Stimulated activated CD4-positive, alpha-beta T cell treated with anti-CD3 and anti-CD28 coated beads, Interleukin-15, amount 100 ng/mL, for 48 hours (primary cell): ENCODE measurements around the gene RHOA.
A peak's percentile ranks its signal among the peaks of the same experiment; 100 is the strongest.

Source experiments
- DNase-seq, 2 donors: peaks; one replicate each; pipeline ENCODE4 v3.0.0-alpha.2; 2020; ENCODE audit warnings: low read depth in 2 of 2

Gene RHOA

GRCh38 chr3:49411968-49412631 lies at the start of gene RHOA, which contains the start of gene TCTA:
Gene RHOA, minus strand, starts transcription at chr3:49411976. Its CDS starts 36,387 bp downstream, at chr3:49375589.
Gene TCTA, plus strand, starts transcription at chr3:49412423. Its CDS starts 4 bp downstream, at chr3:49412427.
- peak; percentile 98 to 99 for DNase-seq

DNA sequence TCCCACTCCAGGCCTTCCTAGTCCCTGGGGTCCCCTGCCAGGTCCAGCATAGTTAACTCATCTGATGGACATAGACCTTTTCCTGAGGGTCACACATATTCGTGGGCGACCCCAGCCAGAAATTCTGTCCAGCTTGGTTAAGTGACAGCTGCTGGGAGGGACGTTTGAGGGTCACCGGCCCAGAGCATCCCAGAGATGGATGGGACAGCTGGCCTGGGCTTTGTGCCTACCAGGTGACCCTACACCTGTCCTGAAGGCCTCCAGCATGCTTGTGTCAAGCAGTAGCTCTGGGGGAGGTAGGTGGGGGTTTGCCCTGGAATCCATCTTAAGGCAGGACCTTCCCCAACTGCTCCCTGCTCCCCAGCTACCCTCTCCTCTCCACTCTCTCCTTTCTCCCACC lies 49.2 kb upstream of the RHOA start:
- DNase-seq: no peak

- DNase-seq: no peak
Measured at GRCh38 chr3:49460188-49460890, 48.6 kb upstream of the RHOA start.

DNA sequence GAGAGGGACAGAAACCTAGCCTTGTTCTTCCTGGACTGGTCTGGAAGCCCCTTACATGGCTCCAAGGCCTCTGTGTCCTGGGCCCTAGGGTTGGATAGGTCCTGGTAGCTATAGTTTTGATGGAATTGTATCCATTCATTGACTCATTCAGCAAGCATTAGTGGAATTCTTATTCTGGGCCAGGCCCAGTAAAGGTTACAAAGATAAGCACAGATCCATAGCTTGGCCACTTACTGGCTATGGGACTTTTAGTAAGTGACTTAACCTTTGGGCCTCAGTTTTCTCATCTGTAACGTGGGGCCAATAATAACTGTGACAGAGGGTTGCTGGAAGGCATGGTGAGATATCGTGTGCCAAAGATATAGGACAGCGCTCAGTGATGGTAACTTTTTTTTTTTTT lies 44.7 kb upstream of the RHOA start:
- no peak for DNase-seq

DNA sequence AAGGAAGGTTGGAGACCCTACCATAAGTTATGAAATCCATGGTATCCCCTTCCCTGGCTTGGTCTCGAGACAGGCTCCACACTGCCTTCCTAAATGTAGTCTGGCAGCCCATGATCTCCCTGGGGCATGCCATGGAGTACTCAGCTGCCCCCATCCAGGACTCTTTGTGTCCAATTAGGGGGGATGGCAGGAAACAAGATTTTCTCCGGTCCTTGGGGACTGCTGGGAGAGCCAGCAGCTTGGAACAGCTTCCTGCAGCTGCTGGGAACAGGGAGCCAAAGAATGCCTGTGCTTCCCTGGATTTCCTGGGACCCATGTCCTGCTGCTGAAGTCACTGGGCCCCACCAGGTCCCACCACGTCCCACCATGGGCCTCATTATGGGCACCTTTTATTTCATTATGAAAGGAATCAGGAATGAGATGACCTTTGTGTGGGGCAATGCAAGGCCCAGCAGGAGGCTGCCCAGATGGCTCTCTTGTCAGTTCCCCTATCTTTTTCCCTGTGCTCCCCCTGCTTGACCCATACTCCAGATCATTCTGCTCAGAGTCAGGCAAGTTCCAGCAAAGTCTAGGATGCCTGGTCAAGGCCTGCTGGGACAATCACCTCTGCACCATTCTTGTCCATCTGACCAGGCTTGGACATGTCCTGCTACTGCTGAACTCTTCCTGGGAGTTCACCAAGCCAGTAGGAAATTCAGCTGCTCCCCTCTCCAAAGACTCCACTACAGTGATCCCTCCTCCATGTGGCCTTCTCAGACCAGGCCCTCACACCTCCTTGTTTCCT lies 43.3 kb upstream of the RHOA start:
- DNase-seq: no peak

DNA sequence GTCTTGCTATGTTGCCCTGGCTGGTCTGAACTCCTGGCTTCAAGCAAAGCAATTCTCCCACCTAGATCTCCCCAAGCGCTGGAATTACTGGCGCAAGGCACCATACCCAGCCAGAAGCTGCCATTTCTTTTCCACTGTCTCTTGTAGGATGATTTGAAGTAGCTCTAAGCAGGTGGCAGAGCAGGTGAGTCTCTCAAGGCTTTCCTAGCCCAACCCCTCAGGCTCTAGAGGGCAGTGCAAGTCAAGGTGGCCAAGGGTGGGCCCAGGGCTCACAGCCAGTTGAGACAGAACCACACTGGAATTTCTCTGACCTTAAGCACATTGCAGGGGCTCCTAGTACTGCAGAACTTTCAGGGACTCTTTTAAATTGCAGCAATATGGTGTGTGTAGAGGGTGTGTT lies 42.7 kb upstream of the RHOA start:
- no peak for DNase-seq

DNA sequence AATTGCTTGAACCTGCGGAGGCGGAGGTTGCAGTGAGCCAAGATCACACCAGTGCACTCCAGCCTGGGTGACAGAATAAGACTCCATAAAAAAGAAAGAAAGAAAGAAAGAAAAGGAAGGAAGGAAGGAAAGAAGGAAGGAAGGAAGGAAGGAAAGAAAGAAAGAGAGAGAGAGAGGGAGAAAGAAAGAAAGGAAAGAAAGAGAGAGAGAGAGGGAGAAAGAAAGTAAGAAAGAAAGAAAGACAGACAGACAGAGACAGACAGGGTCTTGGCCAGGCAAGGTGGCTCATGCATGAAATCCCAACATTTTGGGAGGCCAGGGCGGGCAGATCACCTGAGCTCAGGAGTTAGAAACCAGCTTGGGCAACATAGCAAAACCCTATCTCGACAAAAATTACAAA lies 41.8 kb upstream of the RHOA start:
- DNase-seq: no peak

GRCh38 chr3:49445391-49445790 lies 33.6 kb upstream of the RHOA start:
- DNase-seq: no peak

DNA sequence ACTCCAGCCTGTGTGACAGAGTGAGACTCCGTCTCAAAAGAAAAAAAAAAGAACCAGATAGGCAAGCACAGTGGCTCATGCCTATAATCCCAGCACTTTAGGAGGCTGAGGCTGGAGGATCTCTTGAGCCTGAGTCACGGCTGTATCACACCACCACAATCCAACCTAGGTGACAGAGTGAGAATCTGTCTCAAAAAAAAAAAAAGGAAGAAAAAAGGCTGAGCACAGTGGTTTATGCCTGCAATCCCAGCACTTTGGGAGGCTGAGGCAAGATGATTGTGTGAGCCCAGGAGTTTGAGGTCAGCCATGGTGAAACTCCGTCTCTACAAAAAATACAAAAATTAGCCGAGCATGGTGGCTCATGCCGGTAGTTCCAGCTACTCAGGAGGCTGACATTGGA lies 23.0 kb upstream of the RHOA start:
- DNase-seq: no peak

DNA sequence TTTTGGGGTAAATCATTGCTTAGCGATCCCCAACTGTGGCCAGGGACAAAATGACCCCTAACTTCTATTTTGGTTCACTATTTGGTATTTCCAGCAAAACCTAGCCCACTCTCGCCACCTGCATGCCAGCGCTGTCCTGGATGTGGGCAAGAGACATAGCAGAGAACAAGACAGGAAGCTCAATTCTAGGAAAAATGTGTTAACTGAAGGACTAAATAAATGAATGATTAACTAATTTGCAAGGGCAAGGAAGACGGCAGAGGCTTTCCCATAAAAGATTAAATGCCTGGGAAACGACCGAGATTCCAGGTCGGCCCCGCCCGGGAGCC lies 16.9 kb upstream of the RHOA start:
- no peak for DNase-seq

DNA sequence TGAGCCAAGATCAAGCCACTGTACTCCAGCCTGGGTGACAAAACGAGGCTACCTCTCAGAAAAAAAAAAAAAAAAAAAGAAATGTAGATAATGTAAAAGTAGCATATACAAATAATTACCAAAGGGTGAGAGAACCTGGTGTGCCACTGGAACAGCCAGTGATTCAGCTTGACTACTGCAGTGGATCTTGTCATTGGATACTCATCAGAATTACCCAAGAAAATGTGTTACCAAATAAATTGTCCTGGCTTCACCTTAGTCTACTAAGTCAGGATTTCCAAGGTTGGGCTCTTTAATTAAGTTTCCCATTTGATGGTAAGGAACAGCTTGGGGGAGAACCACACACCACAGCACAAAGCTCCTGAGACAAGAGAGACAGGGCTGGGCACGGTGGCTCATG lies 15.8 kb upstream of the RHOA start:
- no peak for DNase-seq

GRCh38 chr3:49424816-49425215 lies 13.0 kb upstream of the RHOA start:
- no peak for DNase-seq

DNA sequence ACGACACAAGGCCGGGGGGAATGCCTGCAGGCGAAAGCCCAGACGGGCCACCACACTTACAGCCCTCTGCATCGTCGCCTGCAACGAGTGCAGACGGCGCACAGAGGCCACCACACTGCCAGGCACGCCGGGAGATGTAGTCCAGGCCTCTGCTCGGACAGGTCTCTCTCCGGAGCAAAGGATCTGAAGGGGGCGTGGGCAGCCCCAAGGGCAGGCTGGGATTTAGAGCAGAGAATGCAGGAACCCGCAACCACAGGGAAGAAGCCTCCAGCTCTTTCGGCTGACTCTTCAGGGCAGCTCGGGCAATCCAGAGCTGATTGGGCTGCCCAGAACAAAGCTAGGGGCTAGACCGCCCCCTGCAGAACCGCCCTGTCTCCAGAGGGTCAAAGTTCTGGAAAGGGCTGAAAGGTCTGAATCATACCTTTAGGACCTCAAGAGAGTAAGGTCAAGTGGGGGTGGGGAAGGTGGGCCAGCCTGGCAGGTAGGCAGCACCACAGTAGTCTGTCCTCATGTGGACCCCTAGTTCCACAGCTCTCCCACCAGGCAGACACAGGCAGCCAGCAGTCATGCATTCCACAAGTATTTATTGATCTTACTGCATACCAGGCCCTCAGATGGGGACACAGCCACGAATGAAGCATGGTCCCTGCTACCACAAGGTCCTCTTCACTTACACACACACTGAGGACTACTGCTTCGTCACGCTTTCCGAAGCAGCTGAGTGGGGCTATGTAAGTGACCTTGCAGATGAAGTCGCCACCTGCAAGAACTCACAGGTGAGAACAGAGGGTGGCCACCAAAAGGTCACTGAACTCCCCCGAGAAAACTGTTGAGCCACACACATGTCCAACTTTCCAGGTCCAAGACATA lies 10.8 kb upstream of the RHOA start, which contains the start of gene AMT:
Gene AMT (minus strand): TSS at position 95 of the 870 bp plus-strand sequence. CDS start 23 bp downstream, at position 72.
- no peak for DNase-seq

- no peak for DNase-seq
Measured at GRCh38 chr3:49421890-49422378, 10.2 kb upstream of the RHOA start.

GRCh38 chr3:49417516-49418120 lies 5.8 kb upstream of the RHOA start:
- DNase-seq: no peak

DNA sequence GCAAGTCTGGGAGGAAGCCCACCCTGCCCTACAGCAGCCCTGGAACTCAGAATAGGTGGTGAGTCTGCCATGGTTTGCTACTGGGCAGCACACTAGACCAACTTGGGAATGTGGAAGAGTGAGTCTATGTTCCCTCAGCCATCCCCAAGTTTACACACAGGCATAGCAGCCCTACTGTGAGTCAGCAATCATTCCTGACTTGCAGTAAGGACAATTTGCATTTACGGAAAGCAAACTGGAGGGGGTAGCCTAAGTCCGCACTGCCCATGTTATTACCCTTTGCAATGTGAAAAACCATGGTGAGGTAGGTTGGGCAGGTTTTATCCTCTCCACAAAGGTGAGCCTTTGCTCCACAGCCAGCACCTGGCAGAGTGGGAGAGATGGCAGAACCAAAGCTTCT lies 5.1 kb upstream of the RHOA start:
- DNase-seq: no peak

- peak; percentile 46 to 50 for DNase-seq
Measured at GRCh38 chr3:49415931-49416601, 4.3 kb upstream of the RHOA start.

GRCh38 chr3:49414753-49415152 lies 3.0 kb upstream of the RHOA start:
- no peak for DNase-seq

DNA sequence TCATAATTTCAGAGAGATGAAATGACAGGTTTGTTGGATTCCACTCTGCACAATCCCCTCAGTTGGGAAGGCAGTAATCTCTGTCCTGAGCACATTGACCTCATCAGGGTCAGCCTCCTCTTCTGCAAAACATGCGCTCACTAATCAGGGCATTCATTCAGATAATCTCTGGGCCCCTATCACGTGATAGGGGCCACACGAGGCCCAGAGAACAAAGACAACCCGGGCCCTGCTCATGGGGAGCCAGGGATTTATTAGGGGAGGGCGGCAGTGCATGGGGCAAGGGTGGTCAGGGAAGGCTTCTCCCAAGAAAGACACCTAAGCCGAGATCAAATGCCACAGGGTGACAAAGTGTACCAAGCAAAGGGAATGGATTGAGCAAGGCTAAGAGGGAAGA lies 1.6 kb upstream of the RHOA start:
- DNase-seq: no peak

DNA sequence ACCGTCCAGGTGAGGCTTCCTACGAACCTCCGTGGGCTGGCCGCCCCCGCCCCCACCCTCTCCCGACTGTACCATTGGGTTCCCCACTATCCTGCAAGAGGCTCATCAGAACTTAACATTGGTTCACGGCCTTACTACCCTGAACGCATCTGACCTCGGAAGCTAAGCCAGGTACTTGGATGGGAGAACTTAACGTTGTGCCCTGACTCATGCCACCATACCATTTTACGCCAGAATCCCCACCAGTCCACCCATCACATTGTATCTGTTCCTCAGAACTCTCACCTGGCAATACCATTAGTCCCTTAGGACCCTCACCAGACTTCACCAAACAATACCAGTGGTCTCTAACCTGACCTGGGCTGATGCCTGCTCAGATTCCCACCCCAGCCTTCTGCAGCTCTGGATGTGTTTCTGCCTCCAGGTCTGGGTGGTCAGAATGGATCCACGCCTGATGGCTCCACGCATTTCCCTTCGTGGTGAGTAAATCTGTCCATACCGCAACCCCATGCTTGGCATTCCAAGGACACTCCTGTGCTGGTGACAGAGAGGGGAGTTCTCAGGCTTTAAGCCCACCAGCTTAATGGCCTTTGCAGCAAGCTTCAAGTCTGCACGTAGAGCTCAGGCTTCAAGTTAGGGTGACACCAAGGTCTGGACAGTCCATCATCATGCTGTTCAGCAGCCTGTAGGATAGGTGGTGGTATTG lies 1.0 kb upstream of the RHOA start:
- DNase-seq: no peak
